Lower leg skin (tissue), 3 donors: ENCODE results near the gene ESPL1.

Experiments used
- CTCF ChIP-seq, 3 donors: fragments of 450-650 bp; IDR thresholded peaks; one replicate each; pipeline ENCODE4 v1.5.1; 2016; ENCODE audit warnings: antibody characterized with exemption in 3 of 3, mild to moderate bottlenecking in 3 of 3, moderate library complexity in 2 of 3
- POLR2A ChIP-seq, 2 donors: fragments of 450-650 bp; IDR thresholded peaks; one replicate each; pipeline ENCODE4 v1.6.1; 2016 to 2017; ENCODE audit warnings: antibody characterized with exemption in 2 of 2, mild to moderate bottlenecking in 1 of 2, moderate library complexity in 1 of 2

- TF ChIP-seq CTCF (IDR thresholded peaks at IDR 0.05) (no peak), POLR2A (IDR thresholded peaks at IDR 0.05) (no peak)
These were observed 47.4 kb upstream of the ESPL1 start for GRCh38 chr12:53220694-53221202.
